ENCODE measurements around the gene TIMM21.

DNA sequence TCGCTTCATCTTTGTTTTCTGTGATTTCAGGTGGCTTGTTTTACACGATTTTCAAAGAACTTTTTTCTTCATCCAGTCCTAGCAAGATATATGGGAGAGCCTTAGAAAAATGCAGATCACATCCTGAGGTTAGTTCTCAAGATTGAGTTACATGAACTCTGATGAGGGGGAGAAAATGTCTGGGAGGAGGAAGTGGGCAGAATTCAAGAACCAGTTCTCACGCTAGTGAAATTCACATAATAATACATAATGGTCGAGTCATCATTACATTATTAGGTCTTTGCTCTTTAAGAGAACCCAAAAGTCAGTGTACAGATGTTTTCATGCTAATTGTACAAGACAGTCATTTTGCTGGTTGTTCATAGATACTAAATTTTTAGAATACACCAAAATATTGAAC, 7.0 kb downstream of the TIMM21 start:
- TF ChIP-seq, protein P1, sequence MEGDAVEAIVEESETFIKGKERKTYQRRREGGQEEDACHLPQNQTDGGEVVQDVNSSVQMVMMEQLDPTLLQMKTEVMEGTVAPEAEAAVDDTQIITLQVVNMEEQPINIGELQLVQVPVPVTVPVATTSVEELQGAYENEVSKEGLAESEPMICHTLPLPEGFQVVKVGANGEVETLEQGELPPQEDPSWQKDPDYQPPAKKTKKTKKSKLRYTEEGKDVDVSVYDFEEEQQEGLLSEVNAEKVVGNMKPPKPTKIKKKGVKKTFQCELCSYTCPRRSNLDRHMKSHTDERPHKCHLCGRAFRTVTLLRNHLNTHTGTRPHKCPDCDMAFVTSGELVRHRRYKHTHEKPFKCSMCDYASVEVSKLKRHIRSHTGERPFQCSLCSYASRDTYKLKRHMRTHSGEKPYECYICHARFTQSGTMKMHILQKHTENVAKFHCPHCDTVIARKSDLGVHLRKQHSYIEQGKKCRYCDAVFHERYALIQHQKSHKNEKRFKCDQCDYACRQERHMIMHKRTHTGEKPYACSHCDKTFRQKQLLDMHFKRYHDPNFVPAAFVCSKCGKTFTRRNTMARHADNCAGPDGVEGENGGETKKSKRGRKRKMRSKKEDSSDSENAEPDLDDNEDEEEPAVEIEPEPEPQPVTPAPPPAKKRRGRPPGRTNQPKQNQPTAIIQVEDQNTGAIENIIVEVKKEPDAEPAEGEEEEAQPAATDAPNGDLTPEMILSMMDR (IDR thresholded peaks at IDR 0.05; ENCODE audit: poor library complexity): no peak
- TF ChIP-seq EZH2 (IDR thresholded peaks at IDR 0.05; ENCODE audit: borderline replicate concordance): no peak

All from hepatocyte (in vitro differentiated cells).